ENCODE results near the gene UMODL1.

DNA sequence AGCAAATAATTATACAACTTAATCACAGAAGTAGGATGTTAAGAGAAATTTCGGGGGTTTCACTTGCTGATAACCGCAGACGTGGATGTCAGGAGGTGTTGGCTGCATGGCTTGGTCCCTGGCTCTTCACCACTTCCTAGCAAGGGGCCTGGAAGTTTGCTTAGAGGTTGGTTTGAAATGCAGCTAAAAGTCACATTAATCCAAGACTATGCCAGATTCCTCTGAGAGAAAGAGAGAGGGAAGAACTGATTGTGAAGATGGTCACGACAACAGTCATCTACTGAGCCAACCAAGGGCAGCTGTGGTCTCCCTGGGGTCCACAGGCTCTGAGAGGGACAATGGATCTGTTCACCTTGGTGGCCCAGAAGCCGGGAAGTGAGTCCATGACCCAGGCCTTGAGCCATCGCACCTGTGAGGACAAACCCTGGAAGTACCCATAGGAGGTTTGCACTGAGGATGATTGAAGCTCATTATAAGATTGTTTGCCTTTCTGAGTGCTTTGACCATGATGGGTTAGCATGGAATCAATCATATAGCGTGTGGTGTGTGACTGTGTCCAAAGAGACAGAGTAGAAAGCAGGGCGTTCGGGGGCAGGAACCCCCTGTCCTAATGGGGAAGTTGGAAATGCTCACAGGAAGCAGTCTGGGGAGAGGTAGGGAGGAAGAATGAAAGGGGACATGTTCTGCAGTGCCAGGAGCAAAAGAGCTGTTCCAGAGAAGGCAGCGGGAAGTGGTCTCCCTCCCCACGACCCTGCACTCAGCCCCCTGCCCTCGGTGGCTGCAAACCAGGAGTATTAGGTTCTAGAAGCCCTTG is 47.1 kb downstream of the UMODL1 start:
- TF ChIP-seq CTCF (IDR thresholded peaks at IDR 0.05; ENCODE audit: low read depth, low read length) (no peak), POLR2A (IDR thresholded peaks at IDR 0.05; ENCODE audit: extremely low read depth, insufficient read length) (no peak)

All from NB4 (cell line).